ENCODE measurements around the gene TMEM45A.

GRCh38 chr3:100613721-100614390 is 121.4 kb downstream of the TMEM45A start:
- TF ChIP-seq CTCF (conservative IDR thresholded peaks at IDR 0.05 in 1 of 2, IDR thresholded peaks at IDR 0.05 in 1 of 2; ENCODE audit: extremely low read depth in 1 of 2, insufficient read depth in 1 of 2, low read depth in 1 of 2, low read length in 2 of 2) (no peak), EZH2 (IDR thresholded peaks at IDR 0.05; ENCODE audit: borderline replicate concordance, low read length) (no peak)
